HEK293 (cell line): ENCODE results near the gene MESP2.

ENCODE experiments used
- CTCF ChIA-PET: fragments of 350-600 bp; formaldehyde crosslinking; extraction: SDS; loops from one replicate; lab custom pipeline; 2021; ENCODE audit warnings: antibody characterized with exemption; lab: Yijun Ruan, JAX
- POLR2A ChIA-PET: fragments of 300-600 bp; formaldehyde crosslinking; extraction: SDS; loops from one replicate; lab custom pipeline; 2020; ENCODE audit warnings: antibody characterized with exemption, inconsistent platforms; lab: Yijun Ruan, JAX
- H3K27ac ChIP-seq: fragments of 200-500 bp; sonication (Bioruptor generic); 2 replicates; pipeline ENCODE4 v1.5.1; 2014; ENCODE audit warnings: low read depth, low read length, control low read depth, inconsistent platforms; ENCODE audit errors: extremely low read depth
- H3K36me3 ChIP-seq, 2 experiments: fragments of 200-500 bp in 1 of 2; sonication (Bioruptor generic) in 1 of 2; 1 replicate in 1 of 2; 2 replicates in 1 of 2; pipeline ENCODE4 v1.5.1; 2014 to 2017; ENCODE audit warnings: inconsistent platforms in 2 of 2, low read length in 2 of 2; ENCODE audit not compliant: control insufficient read depth in 2 of 2, insufficient read depth in 1 of 2
- H3K4me1 ChIP-seq: fragments of 200-500 bp; sonication (Bioruptor generic); 2 replicates; pipeline ENCODE4 v1.5.1; 2014; ENCODE audit warnings: mild to moderate bottlenecking, low read length, inconsistent platforms; ENCODE audit not compliant: control insufficient read depth, insufficient read depth
- H3K4me3 ChIP-seq: 2 replicates; pipeline ENCODE4 v1.5.1; 2011; ENCODE audit warnings: low read depth, mild to moderate bottlenecking, control low read depth, low read length, moderate library complexity
- H3K9me3 ChIP-seq: fragments of 200-500 bp; sonication (Bioruptor generic); 2 replicates; pipeline ENCODE4 v1.5.1; 2014; ENCODE audit warnings: low read depth, low read length, inconsistent platforms; ENCODE audit not compliant: control insufficient read depth, insufficient read depth
- GLIS1 ChIP-seq: fragments of 450-650 bp; formaldehyde crosslinking; IDR thresholded peaks from 2 replicates; pipeline ENCODE4 v1.5.1; 2016; ENCODE audit warnings: missing biosample characterization, missing genetic modification characterization
- HOXA7 ChIP-seq: sonication (generic); formaldehyde crosslinking; IDR thresholded peaks from 2 replicates; pipeline ENCODE4 v1.8.1; 2022; ENCODE audit warnings: missing genetic modification reagents, borderline replicate concordance
- KLF17 ChIP-seq: fragments of 450-650 bp; formaldehyde crosslinking; IDR thresholded peaks from 2 replicates; pipeline ENCODE4 v1.5.1; 2016; ENCODE audit warnings: missing biosample characterization, missing genetic modification characterization
- REST ChIP-seq: fragments of 450-650 bp; formaldehyde crosslinking; IDR thresholded peaks from 2 replicates; pipeline ENCODE4 v1.5.1; 2016; ENCODE audit warnings: missing biosample characterization, missing genetic modification characterization
- ZNF112 ChIP-seq: fragments of 450-650 bp; formaldehyde crosslinking; IDR thresholded peaks from 2 replicates; pipeline ENCODE4 v1.5.0; 2017; ENCODE audit warnings: missing biosample characterization, missing genetic modification characterization
- ZNF155 ChIP-seq: fragments of 450-650 bp; formaldehyde crosslinking; IDR thresholded peaks from 2 replicates; pipeline ENCODE4 v1.5.1; 2016; ENCODE audit warnings: missing biosample characterization, missing genetic modification characterization
- ZNF16 ChIP-seq: fragments of 450-650 bp; formaldehyde crosslinking; IDR thresholded peaks from 2 replicates; pipeline ENCODE4 v1.5.1; 2016; ENCODE audit warnings: low read depth, missing biosample characterization, missing genetic modification characterization
- ZNF324 ChIP-seq: fragments of 450-650 bp; formaldehyde crosslinking; IDR thresholded peaks from 2 replicates; pipeline ENCODE4 v1.5.1; 2016; ENCODE audit warnings: missing biosample characterization, missing genetic modification characterization
- ZNF350 ChIP-seq: fragments of 450-650 bp; formaldehyde crosslinking; IDR thresholded peaks from 2 replicates; pipeline ENCODE4 v1.5.0; 2017; ENCODE audit warnings: missing biosample characterization, mild to moderate bottlenecking, missing genetic modification characterization
- ZNF366 ChIP-seq: fragments of 450-650 bp; formaldehyde crosslinking; conservative IDR thresholded peaks from 2 replicates; pipeline ENCODE4 v1.5.1; 2016; ENCODE audit warnings: missing biosample characterization, missing genetic modification characterization
- ZNF394 ChIP-seq: fragments of 450-650 bp; formaldehyde crosslinking; IDR thresholded peaks from 2 replicates; pipeline ENCODE4 v1.5.1; 2016; ENCODE audit warnings: missing biosample characterization, missing genetic modification characterization, mild to moderate bottlenecking, moderate library complexity, borderline replicate concordance
- ZNF48 ChIP-seq: fragments of 450-650 bp; formaldehyde crosslinking; IDR thresholded peaks from 2 replicates; pipeline ENCODE4 v1.5.1; 2016; ENCODE audit warnings: missing biosample characterization, missing genetic modification characterization
- ZNF521 ChIP-seq: fragments of 450-650 bp; formaldehyde crosslinking; IDR thresholded peaks from 2 replicates; pipeline ENCODE4 v1.5.1; 2017; ENCODE audit warnings: missing biosample characterization, mild to moderate bottlenecking, missing genetic modification characterization
- ZNF529 ChIP-seq: fragments of 450-650 bp; formaldehyde crosslinking; IDR thresholded peaks from 2 replicates; pipeline ENCODE4 v1.5.1; 2017; ENCODE audit warnings: missing genetic modification characterization, missing biosample characterization; ENCODE audit not compliant: insufficient replicate concordance
- ZNF571 ChIP-seq: fragments of 450-650 bp; formaldehyde crosslinking; IDR thresholded peaks from 2 replicates; pipeline ENCODE4 v1.5.0; 2017; ENCODE audit warnings: missing biosample characterization, missing genetic modification characterization
- ZNF585B ChIP-seq: fragments of 450-650 bp; formaldehyde crosslinking; IDR thresholded peaks from 2 replicates; pipeline ENCODE4 v1.5.1; 2016; ENCODE audit warnings: missing biosample characterization, missing genetic modification characterization
- ZNF785 ChIP-seq: fragments of 450-650 bp; formaldehyde crosslinking; IDR thresholded peaks from 2 replicates; pipeline ENCODE4 v1.5.1; 2016; ENCODE audit warnings: missing biosample characterization, missing genetic modification characterization
- ZNF791 ChIP-seq: fragments of 450-650 bp; formaldehyde crosslinking; IDR thresholded peaks from 2 replicates; pipeline ENCODE4 v1.5.1; 2016; ENCODE audit warnings: missing biosample characterization, missing genetic modification characterization
- ZNF837 ChIP-seq: fragments of 450-650 bp; formaldehyde crosslinking; IDR thresholded peaks from 2 replicates; pipeline ENCODE4 v1.5.1; 2016; ENCODE audit warnings: missing biosample characterization, missing genetic modification characterization
- ZNF843 ChIP-seq: fragments of 450-650 bp; formaldehyde crosslinking; IDR thresholded peaks from 2 replicates; pipeline ENCODE4 v1.5.1; 2016; ENCODE audit warnings: missing biosample characterization, missing genetic modification characterization
- ZSCAN16 ChIP-seq: fragments of 450-650 bp; formaldehyde crosslinking; IDR thresholded peaks from 2 replicates; pipeline ENCODE4 v1.5.1; 2016; ENCODE audit warnings: missing biosample characterization, missing genetic modification characterization
- ZXDB ChIP-seq: fragments of 450-650 bp; formaldehyde crosslinking; IDR thresholded peaks from 2 replicates; pipeline ENCODE4 v1.5.1; 2016; ENCODE audit warnings: missing biosample characterization, missing genetic modification characterization

The MESP2 gene

GRCh38 chr15:89818287-89818686 is 42.2 kb downstream of the MESP2 start (continued):
- no peak for TF ChIP-seq ZNF155 (tag by site-specific recombination)
- no peak for TF ChIP-seq KLF17 (tag by site-specific recombination)
- TF ChIP-seq ZNF785, result no peak
- TF ChIP-seq ZNF791 (tag by site-specific recombination), result no peak
- no peak for TF ChIP-seq REST (tag by site-specific recombination)
- no peak for TF ChIP-seq ZSCAN16 (tag by site-specific recombination)
- no peak for TF ChIP-seq ZNF837 (tag by site-specific recombination)
- TF ChIP-seq, all 188 proteins: peak for 0

GRCh38 chr15:89820666-89821611 is 44.8 kb downstream of the MESP2 start:
- Histone ChIP-seq H3K27ac (no peak overlapping the region), H3K4me1 (0 out of 2 replicates have a peak, but pooled peaks cover 2% of the 10 kb centered on the region), H3K9me3 (no peaks in the 10 kb centered on the region), H3K36me3 (no peaks in the 10 kb centered on the region), H3K4me3 (no peak overlapping the region)
- ChIA-PET POLR2A (no interaction called here), CTCF (no interaction called here)
- no peak for TF ChIP-seq ZNF394 (tag by site-specific recombination)
- no peak for TF ChIP-seq ZNF48 (tag by site-specific recombination)
- TF ChIP-seq ZNF529 (tag by site-specific recombination), result no peak
- no peak for TF ChIP-seq ZNF521 (tag by site-specific recombination)
- TF ChIP-seq ZNF843, result no peak
- no peak for TF ChIP-seq ZNF571 (tag by site-specific recombination)
- no peak for TF ChIP-seq ZNF585B (tag by site-specific recombination)
- TF ChIP-seq ZNF16, result no peak
- no peak for TF ChIP-seq HOXA7
- TF ChIP-seq ZNF112, result no peak
- no peak for TF ChIP-seq ZNF366 (tag by site-specific recombination)
- TF ChIP-seq ZXDB, result no peak
- TF ChIP-seq ZNF324 (tag by site-specific recombination), result no peak

GRCh38 chr15:89822026-89822425 is 45.9 kb downstream of the MESP2 start:
- ChIA-PET POLR2A (no interaction called here), CTCF (interaction anchor here (1.0 kb wide), 1 partner anchor 53 kb away, joined by 4 read pairs; no protein-coding TSS in a partner anchor)
- TF ChIP-seq ZNF350 (tag by site-specific recombination) (no peak), GLIS1 (tag by site-specific recombination) (peak; percentile 61)
- Histone ChIP-seq H3K9me3 (no peaks in the 10 kb centered on the region), H3K27ac (no peak overlapping the region), H3K36me3 (no peaks in the 10 kb centered on the region), H3K4me3 (no peak overlapping the region), H3K4me1 (0 out of 2 replicates have a peak, but pooled peaks cover 2% of the 10 kb centered on the region)
